IMR-90 (cell line): ENCODE measurements around the gene KAT6B. TPM values are rescaled to one million over a fixed set of nuclear protein-coding genes. Genes with fewer than 3 reads are reported as not detected.
A peak's percentile ranks its signal among the peaks of the same experiment; 100 is the strongest.

ENCODE experiments used
- ATAC-seq: fragments of 200-7000 bp; cut with Tn5 transposase; 2 replicates; pipeline ENCODE4 v1.9.1; 2020; ENCODE audit warnings: low read depth, mild to moderate bottlenecking, moderate library complexity
- BruUV-seq: library from RNA; stranded (reverse); fragments of 400-500 nt; replicated peaks from 2 replicates; lab custom pipeline; 2021; lab: Mats Ljungman, UMichigan
- CTCF ChIA-PET: fragments of 300-600 bp; formaldehyde crosslinking; extraction: SDS; loops from one replicate; lab custom pipeline; 2021; ENCODE audit warnings: antibody characterized with exemption; lab: Yijun Ruan, JAX
- POLR2A ChIA-PET: fragments of 300-600 bp; sonication (Branson Sonifier 250); formaldehyde crosslinking; loops from one replicate; lab custom pipeline; 2022; ENCODE audit warnings: antibody characterized with exemption; ENCODE audit not compliant: unreplicated experiment; lab: Charles Lee
- DNase-seq: peaks from one replicate; pipeline ENCODE4 v3.0.0; 2013
- H2AFZ ChIP-seq: replicated peaks from 2 replicates; pipeline ENCODE3; 2013; ENCODE audit warnings: low read length, mild to moderate bottlenecking; ENCODE audit not compliant: poor library complexity
- H2AK5ac ChIP-seq: 2 replicates; pipeline ENCODE4 v1.6.1; 2013; ENCODE audit warnings: low read depth, low read length, inconsistent platforms
- H2AK9ac ChIP-seq: replicated peaks from 2 replicates; pipeline ENCODE3; 2013; ENCODE audit warnings: mild to moderate bottlenecking, low read depth, low read length, moderate library complexity; ENCODE audit not compliant: poor library complexity
- H2BK120ac ChIP-seq: 2 replicates; pipeline ENCODE4 v1.6.1; 2013; ENCODE audit warnings: low read depth, low read length, inconsistent platforms
- H2BK15ac ChIP-seq: 3 replicates; pipeline ENCODE4 v1.6.1; 2013; ENCODE audit warnings: low read depth, low read length, inconsistent platforms
- H2BK20ac ChIP-seq: 2 replicates; pipeline ENCODE4 v1.6.1; 2013; ENCODE audit warnings: low read depth, mild to moderate bottlenecking, inconsistent platforms, low read length, moderate library complexity
- H2BK5ac ChIP-seq: 2 replicates; pipeline ENCODE4 v1.6.1; 2013; ENCODE audit warnings: mild to moderate bottlenecking, low read depth, low read length, inconsistent platforms; ENCODE audit not compliant: poor library complexity, severe bottlenecking
- H3K14ac ChIP-seq: replicated peaks from 2 replicates; pipeline ENCODE4 v1.6.1; 2013; ENCODE audit warnings: low read depth, low read length, inconsistent platforms
- H3K18ac ChIP-seq: 2 replicates; pipeline ENCODE4 v1.6.1; 2013; ENCODE audit warnings: low read depth, low read length, control low read depth
- H3K23ac ChIP-seq: 2 replicates; pipeline ENCODE4 v1.6.1; 2013; ENCODE audit warnings: low read depth, low read length, inconsistent platforms
- H3K27ac ChIP-seq: 2 replicates; pipeline ENCODE4 v1.5.1; 2013; ENCODE audit warnings: mild to moderate bottlenecking, control low read depth, low read length; ENCODE audit not compliant: insufficient read depth
- H3K27me3 ChIP-seq: 2 replicates; pipeline ENCODE4 v1.6.1; 2013; ENCODE audit warnings: low read length; ENCODE audit not compliant: control insufficient read depth, insufficient read depth
- H3K36me3 ChIP-seq: 2 replicates; pipeline ENCODE4 v1.6.1; 2013; ENCODE audit warnings: low read length, mixed read lengths; ENCODE audit not compliant: control insufficient read depth, insufficient read depth
- H3K4ac ChIP-seq: 2 replicates; pipeline ENCODE4 v1.6.1; 2013; ENCODE audit warnings: low read depth, low read length, inconsistent platforms
- H3K4me1 ChIP-seq: 2 replicates; pipeline ENCODE4 v1.6.1; 2013; ENCODE audit warnings: low read length, mixed read lengths; ENCODE audit not compliant: control insufficient read depth, insufficient read depth
- H3K4me2 ChIP-seq: 2 replicates; pipeline ENCODE4 v1.6.1; 2013; ENCODE audit warnings: low read depth, mild to moderate bottlenecking, control low read depth, low read length, moderate library complexity
- H3K4me3 ChIP-seq: 2 replicates; pipeline ENCODE4 v1.5.1; 2013; ENCODE audit warnings: low read depth, mild to moderate bottlenecking, control low read depth, low read length, moderate library complexity; ENCODE audit not compliant: insufficient read depth
- H3K56ac ChIP-seq: 2 replicates; pipeline ENCODE4 v1.6.1; 2013; ENCODE audit warnings: low read length, inconsistent platforms; ENCODE audit not compliant: insufficient read depth; ENCODE audit errors: extremely low read depth
- H3K79me1 ChIP-seq, 2 experiments: 2 replicates each; pipeline ENCODE4 v1.6.1; 2013; ENCODE audit warnings: low read length in 2 of 2, inconsistent platforms in 1 of 2, low read depth in 1 of 2
- H3K9ac ChIP-seq: 2 replicates; pipeline ENCODE4 v1.6.1; 2013; ENCODE audit warnings: low read depth, low read length, control low read depth
- H3K9me1 ChIP-seq: 2 replicates; pipeline ENCODE4 v1.6.1; 2013; ENCODE audit warnings: low read length, inconsistent platforms; ENCODE audit not compliant: insufficient read depth
- H3K9me3 ChIP-seq: 2 replicates; pipeline ENCODE4 v1.6.1; 2013; ENCODE audit warnings: low read length; ENCODE audit not compliant: control insufficient read depth, insufficient read depth
- H4K20me1 ChIP-seq: 2 replicates; pipeline ENCODE4 v1.6.1; 2013; ENCODE audit warnings: low read length, inconsistent platforms; ENCODE audit not compliant: insufficient read depth
- H4K5ac ChIP-seq: 2 replicates; pipeline ENCODE4 v1.6.1; 2013; ENCODE audit warnings: mild to moderate bottlenecking, low read depth, low read length, control low read depth
- H4K8ac ChIP-seq, 2 experiments: 2 replicates each; pipeline ENCODE4 v1.6.1; 2013; ENCODE audit warnings: low read depth in 2 of 2, low read length in 2 of 2, control low read depth in 1 of 2, inconsistent platforms in 1 of 2
- H4K91ac ChIP-seq: 2 replicates; pipeline ENCODE4 v1.6.1; 2013; ENCODE audit warnings: low read depth, low read length, inconsistent platforms; ENCODE audit not compliant: insufficient read depth
- BHLHE40 ChIP-seq: fragments of 150-350 bp; IDR thresholded peaks from 2 replicates; pipeline ENCODE4 v1.6.1; 2016; ENCODE audit warnings: mild to moderate bottlenecking, low read depth, low read length
- CEBPB ChIP-seq: IDR thresholded peaks from 2 replicates; pipeline ENCODE4 v1.6.1; 2012; ENCODE audit warnings: low read depth, low read length, improper control_type of control experiment
- ELK1 ChIP-seq: fragments of 150-350 bp; IDR thresholded peaks from 2 replicates; pipeline ENCODE4 v1.6.1; 2016; ENCODE audit warnings: low read depth, mild to moderate bottlenecking, low read length, moderate library complexity, borderline replicate concordance
- FOS ChIP-seq: fragments of 150-350 bp; IDR thresholded peaks from 2 replicates; pipeline ENCODE4 v1.6.1; 2016; ENCODE audit warnings: low read depth, low read length
- MAZ ChIP-seq: IDR thresholded peaks from 2 replicates; pipeline ENCODE4 v1.6.1; 2012; ENCODE audit warnings: low read depth, mild to moderate bottlenecking, low read length, improper control_type of control experiment, moderate library complexity, borderline replicate concordance
- NFE2L2 ChIP-seq: fragments of 150-350 bp; IDR thresholded peaks from 2 replicates; pipeline ENCODE4 v1.6.1; 2016; ENCODE audit warnings: low read depth, mild to moderate bottlenecking, low read length
- POLR2A ChIP-seq: IDR thresholded peaks from 2 replicates; pipeline ENCODE4 v1.6.1; 2012; ENCODE audit warnings: mild to moderate bottlenecking, low read depth, low read length
- USF2 ChIP-seq: fragments of 150-350 bp; IDR thresholded peaks from 2 replicates; pipeline ENCODE4 v1.6.1; 2017; ENCODE audit warnings: mild to moderate bottlenecking, antibody characterized with exemption, low read length, low read depth
- WGBS, 2 experiments: methylation state at CpG; one replicate each; pipeline versions ENCODE4 v1.1.5 to v1.1.7; 2013; ENCODE audit warnings: missing lambda C conversion rate in 2 of 2; ENCODE audit not compliant: insufficient read length in 1 of 2; ENCODE audit errors: extremely low coverage in 2 of 2; 5-methylcytosine and 5-hydroxymethylcytosine counted together
- dilution Hi-C: fragments of 300-500 bp; cut with HindIII; formaldehyde crosslinking; loops from one replicate; pipeline ENCODE4 v1.14.3; 2018; ENCODE audit warnings: low sequenced_read_pairs; ENCODE audit not compliant: unreplicated experiment
- in situ Hi-C: fragments of 300-500 bp; cut with MboI; formaldehyde crosslinking; loops from 3 replicates; pipeline ENCODE4 v1.14.3; 2019; ENCODE audit warnings: low sequenced_read_pairs, inconsistent platforms, mixed read lengths
- intact Hi-C: fragments of 100-400 bp; cut with micrococcal nuclease; formaldehyde crosslinking; loops from 2 replicates; pipeline ENCODE4 v1.10.0; 2022
- polyA plus RNA-seq, 3 experiments: library from polyadenylated mRNA; depleted of rRNA; stranded (reverse); fragments of >200 nt; gene quantifications; 2 replicates each; pipeline ENCODE4 v1.2.3, GENCODE V29; 2012; ENCODE audit warnings: low replicate concordance in 1 of 3
- total RNA-seq: library from RNA; depleted of rRNA; stranded (reverse); fragments of >200 nt; gene quantifications from 2 replicates; pipeline ENCODE4 v1.2.3, GENCODE V29; 2012
- TF ChIP-seq, protein P1 (sequence below): conservative IDR thresholded peaks from 2 replicates; pipeline ENCODE4 v1.5.1; 2012; ENCODE audit warnings: mild to moderate bottlenecking, low read depth, low read length, improper control_type of control experiment

The KAT6B gene
- total and polyA plus RNA-seq, 2 of the 4 experiments (the other 2 are of a cell fraction) = 8.8 to 28.1 TPM

DNA sequence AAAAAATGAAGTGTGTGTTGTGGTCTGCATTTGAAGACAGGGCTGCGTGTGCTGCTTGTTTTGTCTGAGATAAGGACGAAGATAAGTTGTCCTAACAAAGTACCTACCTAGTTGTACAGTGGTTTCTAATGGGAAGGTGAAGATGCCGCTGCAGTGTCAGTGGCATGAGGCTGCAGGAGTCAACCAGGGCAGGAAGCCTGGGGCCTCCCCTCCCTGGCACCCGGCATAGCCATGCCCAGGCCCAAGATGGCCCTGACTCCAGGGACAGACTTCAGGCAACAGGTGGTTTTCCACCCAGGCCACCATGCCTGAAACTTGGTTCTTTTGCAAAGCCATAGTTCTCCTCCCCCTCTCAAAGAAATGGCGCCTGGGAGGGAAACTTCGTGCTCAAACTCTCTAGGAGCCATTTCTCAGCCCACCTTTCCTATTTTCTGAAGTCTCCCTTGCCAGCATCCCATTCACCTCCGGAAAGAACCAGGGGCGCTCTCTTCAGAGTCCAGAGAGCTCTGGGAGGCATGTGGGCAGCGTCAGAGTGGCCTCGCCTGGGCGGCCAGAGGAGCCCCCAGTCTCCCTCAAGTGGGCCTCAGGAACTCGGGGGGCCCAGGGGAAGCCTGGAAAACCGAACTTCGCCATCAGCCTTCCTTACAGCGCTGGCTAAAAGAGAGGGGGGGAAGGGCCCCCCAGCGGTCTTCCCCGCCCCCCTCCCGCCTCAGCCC, 2.1 kb upstream of the KAT6B start (continued):
- no peak for TF ChIP-seq USF2

DNA sequence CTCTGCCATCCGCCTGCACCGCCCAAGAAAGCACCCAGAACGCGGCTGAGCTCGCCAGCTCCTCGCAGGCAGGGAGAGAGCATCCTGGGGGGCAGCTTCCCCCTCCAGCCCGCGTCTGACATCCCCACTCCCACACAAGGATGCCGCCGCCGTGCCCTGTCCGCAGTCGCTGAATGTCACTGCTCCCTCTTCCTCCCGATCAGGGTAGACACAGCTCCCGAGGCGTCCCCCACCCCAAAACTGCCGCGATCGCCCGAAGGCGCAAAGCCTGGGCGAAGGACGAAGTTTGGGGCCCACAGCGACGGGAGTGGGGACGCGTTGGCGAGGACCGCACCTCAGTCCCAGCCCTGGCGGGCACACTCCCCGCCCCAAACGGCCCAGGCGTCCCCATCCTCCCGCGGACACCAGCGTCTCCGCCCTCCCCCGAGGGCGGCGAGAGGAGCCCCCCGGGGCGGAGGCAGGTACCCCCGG, 1.5 kb upstream of the KAT6B start:
- H3K27me3 ChIP-seq = no peaks in the 10 kb centered on the region
- ChIA-PET CTCF (interaction anchor here (0.8 to 1.1 kb wide), 2 partner anchors 178 to 395 kb away, joined by 3 read pairs; no protein-coding TSS in a partner anchor), POLR2A (interaction anchor here (0.6 kb wide), 1 partner anchor 30 kb away, joined by 11 read pairs; no protein-coding TSS in a partner anchor)
- H2AK9ac ChIP-seq = peak overlapping the region; percentile 46
- H2BK20ac ChIP-seq = peak overlapping the region; percentile 33
- H2AFZ ChIP-seq = peak overlapping the region; percentile 92
- H3K4me3 ChIP-seq = peak overlapping the region; percentile 97
- peak overlapping the region; percentile 97 for H4K91ac ChIP-seq
- peaks cover 15 to 29% of the 10 kb centered on the region in 2 experiments for H3K79me1 ChIP-seq
- peak overlapping the region; percentile 92 for H2BK120ac ChIP-seq
- H4K8ac ChIP-seq = peak overlapping the region; percentile 93 to 97; a peak in 3 of 4 replicates
- H3K18ac ChIP-seq = peak overlapping the region; percentile 87
- peak overlapping the region; percentile 77; the same call in 1 of the 2 replicates for H3K56ac ChIP-seq
- no peak for DNase-seq
- H3K4me2 ChIP-seq = peak overlapping the region; percentile 92
- peak overlapping the region; percentile 97 for H3K14ac ChIP-seq
- peak overlapping the region; percentile 6; the same call in 1 of the 2 replicates for H2AK5ac ChIP-seq
- no peaks in the 10 kb centered on the region for H3K36me3 ChIP-seq
- peak overlapping the region; percentile 99 for H3K4ac ChIP-seq
- peaks cover 23% of the 10 kb centered on the region for H3K9me1 ChIP-seq
- peak; percentile 0 for ATAC-seq
- peak overlapping the region; percentile 100 for H3K9ac ChIP-seq
- no peak overlapping the region; the same call in 2 of the 3 replicates for H2BK15ac ChIP-seq
- peaks cover 13% of the 10 kb centered on the region for H4K20me1 ChIP-seq
- peak overlapping the region; percentile 98 for H2BK5ac ChIP-seq
- 1% methylated on average over 11 of the region's 43 CpGs; no CpG with 5 or more reads in 1 of the 2 experiments for WGBS, 2 experiments
- peak overlapping the region; percentile 100 for H3K27ac ChIP-seq
- intact Hi-C loops (loop anchor here (1.0 to 10.0 kb wide), 5 partner anchors 57 to 559 kb away; partner anchors contain the start of gene COMTD1), dilution Hi-C loops (no loop called here), in situ Hi-C loops (no loop called here)
- H3K23ac ChIP-seq = peak overlapping the region; percentile 95
- H3K9me3 ChIP-seq = no peaks in the 10 kb centered on the region
- no TSS peak for BruUV-seq
- H4K5ac ChIP-seq = peak overlapping the region; percentile 97
- peaks cover 19% of the 10 kb centered on the region for H3K4me1 ChIP-seq
- TF ChIP-seq USF2 (no peak), FOS (no peak), BHLHE40 (no peak), CEBPB (no peak), NFE2L2 (no peak), MAZ (no peak; the same call in 1 of the 2 replicates), POLR2A (no peak), ELK1 (no peak)
- TF ChIP-seq, protein P1, sequence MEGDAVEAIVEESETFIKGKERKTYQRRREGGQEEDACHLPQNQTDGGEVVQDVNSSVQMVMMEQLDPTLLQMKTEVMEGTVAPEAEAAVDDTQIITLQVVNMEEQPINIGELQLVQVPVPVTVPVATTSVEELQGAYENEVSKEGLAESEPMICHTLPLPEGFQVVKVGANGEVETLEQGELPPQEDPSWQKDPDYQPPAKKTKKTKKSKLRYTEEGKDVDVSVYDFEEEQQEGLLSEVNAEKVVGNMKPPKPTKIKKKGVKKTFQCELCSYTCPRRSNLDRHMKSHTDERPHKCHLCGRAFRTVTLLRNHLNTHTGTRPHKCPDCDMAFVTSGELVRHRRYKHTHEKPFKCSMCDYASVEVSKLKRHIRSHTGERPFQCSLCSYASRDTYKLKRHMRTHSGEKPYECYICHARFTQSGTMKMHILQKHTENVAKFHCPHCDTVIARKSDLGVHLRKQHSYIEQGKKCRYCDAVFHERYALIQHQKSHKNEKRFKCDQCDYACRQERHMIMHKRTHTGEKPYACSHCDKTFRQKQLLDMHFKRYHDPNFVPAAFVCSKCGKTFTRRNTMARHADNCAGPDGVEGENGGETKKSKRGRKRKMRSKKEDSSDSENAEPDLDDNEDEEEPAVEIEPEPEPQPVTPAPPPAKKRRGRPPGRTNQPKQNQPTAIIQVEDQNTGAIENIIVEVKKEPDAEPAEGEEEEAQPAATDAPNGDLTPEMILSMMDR = no peak
